AG10803 (cell line): ENCODE results near the gene KATNAL1.
"Not testable (repeated sequence)": the region's sequence is repeated elsewhere in the genome, so short reads cannot be mapped to it uniquely, and the experiment has no call there.

Experiments
- DNase-seq: peaks from one replicate; pipeline ENCODE4 v3.0.0; 2010; ENCODE audit warnings: low read depth
- H3K4me3 ChIP-seq: 2 replicates; pipeline ENCODE4 v1.5.1; 2011; ENCODE audit warnings: mild to moderate bottlenecking, low read length, control low read depth
- TF ChIP-seq, protein P1 (sequence below): conservative IDR thresholded peaks from 2 replicates; pipeline ENCODE4 v1.5.1; 2011; ENCODE audit warnings: mild to moderate bottlenecking, low read length, control low read depth, inconsistent platforms

The KATNAL1 gene

GRCh38 chr13:30274083-30274482 lies 33.3 kb downstream of the KATNAL1 start:
- H3K4me3 ChIP-seq, result no peak overlapping the region
- no peak for DNase-seq
- TF ChIP-seq, protein P1, sequence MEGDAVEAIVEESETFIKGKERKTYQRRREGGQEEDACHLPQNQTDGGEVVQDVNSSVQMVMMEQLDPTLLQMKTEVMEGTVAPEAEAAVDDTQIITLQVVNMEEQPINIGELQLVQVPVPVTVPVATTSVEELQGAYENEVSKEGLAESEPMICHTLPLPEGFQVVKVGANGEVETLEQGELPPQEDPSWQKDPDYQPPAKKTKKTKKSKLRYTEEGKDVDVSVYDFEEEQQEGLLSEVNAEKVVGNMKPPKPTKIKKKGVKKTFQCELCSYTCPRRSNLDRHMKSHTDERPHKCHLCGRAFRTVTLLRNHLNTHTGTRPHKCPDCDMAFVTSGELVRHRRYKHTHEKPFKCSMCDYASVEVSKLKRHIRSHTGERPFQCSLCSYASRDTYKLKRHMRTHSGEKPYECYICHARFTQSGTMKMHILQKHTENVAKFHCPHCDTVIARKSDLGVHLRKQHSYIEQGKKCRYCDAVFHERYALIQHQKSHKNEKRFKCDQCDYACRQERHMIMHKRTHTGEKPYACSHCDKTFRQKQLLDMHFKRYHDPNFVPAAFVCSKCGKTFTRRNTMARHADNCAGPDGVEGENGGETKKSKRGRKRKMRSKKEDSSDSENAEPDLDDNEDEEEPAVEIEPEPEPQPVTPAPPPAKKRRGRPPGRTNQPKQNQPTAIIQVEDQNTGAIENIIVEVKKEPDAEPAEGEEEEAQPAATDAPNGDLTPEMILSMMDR, result no peak

GRCh38 chr13:30270035-30270434 lies 37.3 kb downstream of the KATNAL1 start:
- not testable (repeated sequence) for H3K4me3 ChIP-seq, DNase-seq

- no peak overlapping the region for H3K4me3 ChIP-seq
- no peak for DNase-seq
- TF ChIP-seq, protein P1, result no peak
These were observed 38.7 kb downstream of the KATNAL1 start for GRCh38 chr13:30268673-30269072.

GRCh38 chr13:30266756-30267155 lies 40.6 kb downstream of the KATNAL1 start:
- peak; percentile 25 for DNase-seq
- H3K4me3 ChIP-seq, result no peak overlapping the region
- TF ChIP-seq, protein P1, result no peak

DNA sequence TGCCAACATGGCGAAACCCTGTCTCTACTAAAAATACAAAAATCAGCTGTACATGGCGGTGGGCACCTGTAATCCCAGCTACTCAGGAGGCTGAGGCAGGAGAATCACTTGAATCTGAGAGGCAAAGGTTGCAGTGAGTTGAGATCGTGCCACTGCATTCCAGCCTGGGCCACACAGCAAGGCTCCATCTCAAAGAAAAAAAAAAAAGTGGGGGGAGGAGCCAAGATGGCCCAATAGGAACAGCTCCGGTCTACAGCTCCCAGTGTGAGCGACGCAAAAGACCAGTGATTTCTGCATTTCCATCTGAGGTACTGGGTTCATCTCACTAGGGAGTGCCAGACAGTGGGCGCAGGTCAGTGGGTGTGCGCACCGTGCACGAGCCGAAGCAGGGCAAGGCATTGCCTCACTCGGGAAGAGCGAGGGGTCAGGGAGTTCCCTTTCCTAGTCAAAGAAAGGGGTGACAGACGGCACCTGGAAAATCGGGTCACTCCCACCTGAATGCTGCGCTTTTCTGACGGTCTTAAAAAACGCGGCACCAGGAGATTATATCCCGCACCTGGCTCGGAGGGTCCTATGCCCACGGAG lies 48.1 kb downstream of the KATNAL1 start:
- not testable (repeated sequence) for DNase-seq

DNA sequence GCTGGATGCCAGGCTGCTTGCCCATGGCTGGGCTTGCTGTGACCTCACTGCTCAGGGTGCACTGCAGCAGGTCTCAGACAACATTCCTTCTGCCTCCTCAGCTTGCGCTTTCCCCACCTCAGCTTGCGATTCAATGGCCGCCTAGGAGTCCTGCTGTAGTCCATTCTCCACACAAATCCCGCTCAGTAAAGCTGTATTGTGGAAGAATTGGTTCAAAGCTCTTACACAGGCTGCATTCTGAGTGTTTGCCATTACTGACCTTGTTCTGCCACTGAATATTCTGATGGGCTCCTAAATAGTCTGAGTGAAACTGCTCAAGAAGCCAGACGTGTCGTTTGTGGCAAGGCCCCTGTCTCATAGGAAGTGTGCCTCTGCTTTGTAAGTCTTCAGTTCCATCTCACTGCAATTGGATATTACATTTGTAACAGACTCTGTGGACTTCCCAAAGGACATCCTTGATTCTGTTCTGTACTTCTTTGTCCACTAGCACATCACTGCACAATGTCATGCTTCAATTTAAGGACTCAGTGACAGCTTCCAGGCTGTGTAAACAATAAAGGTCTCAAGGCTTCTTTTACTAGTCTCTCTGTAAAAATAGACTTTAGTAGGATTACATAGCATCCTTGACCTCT lies 49.8 kb downstream of the KATNAL1 start:
- H3K4me3 ChIP-seq, result no peak overlapping the region

More for the DNA sequence above, 48.1 kb downstream of the KATNAL1 start:
- not testable (repeated sequence) for H3K4me3 ChIP-seq

DNA sequence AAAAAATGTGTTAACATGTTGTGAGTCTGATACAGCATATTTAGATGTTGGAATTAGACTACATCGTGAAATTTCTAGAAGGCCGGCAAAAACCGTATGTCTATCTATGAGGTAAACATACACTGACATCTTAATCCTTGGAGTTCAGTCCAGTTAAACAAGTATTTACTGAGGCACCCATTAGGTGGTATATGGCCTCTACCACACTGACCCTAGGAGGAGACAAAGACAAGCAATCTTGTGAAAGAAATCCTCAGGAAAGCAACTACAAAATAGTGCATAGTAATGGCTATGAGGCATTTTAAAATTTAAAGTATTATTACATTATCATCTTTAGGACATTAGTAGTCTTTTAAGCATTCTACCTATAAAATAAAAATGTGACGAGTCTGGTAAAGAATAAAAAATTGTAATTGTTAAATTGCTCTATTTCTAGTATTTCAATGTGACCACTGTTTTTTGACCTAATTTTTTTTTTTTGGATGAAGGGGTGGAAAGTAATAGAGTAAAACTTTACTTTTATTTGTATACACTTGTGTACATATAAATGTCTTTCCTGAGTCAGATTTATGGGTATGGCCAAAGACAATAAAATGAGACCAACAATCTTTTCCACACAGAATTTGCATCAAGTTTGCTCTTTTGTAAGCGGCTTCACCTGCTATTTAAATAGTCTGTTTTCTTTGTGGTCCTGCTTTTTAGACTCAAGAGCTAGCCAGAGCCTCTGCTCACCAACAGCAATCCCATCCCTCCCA lies 50.5 kb downstream of the KATNAL1 start:
- DNase-seq, result peak; percentile 43
- H3K4me3 ChIP-seq, result no peak overlapping the region
- TF ChIP-seq, protein P1, result peak; percentile 43

More for the DNA sequence above, 49.8 kb downstream of the KATNAL1 start:
- TF ChIP-seq, protein P1, result no peak
- DNase-seq, result peak; percentile 13

DNA sequence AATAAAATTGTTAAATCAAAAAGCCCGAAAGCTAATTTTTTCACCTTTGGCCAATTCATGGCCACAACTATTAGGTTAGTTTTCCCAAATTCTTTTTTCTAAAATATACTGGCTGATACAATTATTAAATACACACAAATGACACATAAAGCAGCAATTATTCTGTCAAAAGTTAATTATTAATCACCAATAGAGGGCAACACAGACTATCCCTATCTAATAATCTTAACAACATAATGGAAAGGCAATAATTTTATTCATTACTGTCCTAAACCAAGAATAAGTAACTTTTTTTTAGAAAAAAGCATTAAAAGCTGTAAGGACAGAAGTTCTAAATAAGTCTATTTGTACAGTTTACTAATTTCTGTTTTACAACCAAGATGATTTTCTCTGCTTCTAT lies 51.7 kb downstream of the KATNAL1 start:
- no peak overlapping the region for H3K4me3 ChIP-seq
- TF ChIP-seq, protein P1, result peak; percentile 30; the same call in 1 of the 2 replicates
- no peak for DNase-seq
